H1 (cell line): Measurements from ENCODE around the gene TMEM223. TPM values are rescaled to one million over a fixed set of nuclear protein-coding genes. Genes with fewer than 3 reads are reported as not detected.

Experiments used
- CHD1 ChIP-seq: IDR thresholded peaks from 2 replicates; pipeline ENCODE4 v1.6.1; 2012; ENCODE audit warnings: low read depth, low read length, improper control_type of control experiment
- EP300 ChIP-seq, 2 experiments: IDR thresholded peaks; 1 replicate in 1 of 2; 2 replicates in 1 of 2; pipeline ENCODE4 v1.6.1; 2011 to 2012; ENCODE audit warnings: low read depth in 2 of 2, low read length in 2 of 2, mild to moderate bottlenecking in 2 of 2, borderline replicate concordance in 1 of 2, inconsistent platforms in 1 of 2, moderate library complexity in 1 of 2
- EZH2 ChIP-seq: fragments of 200-600 bp; sonication (generic); IDR thresholded peaks from 2 replicates; pipeline ENCODE4 v1.7.1; 2012; ENCODE audit warnings: low read depth, mild to moderate bottlenecking, moderate library complexity, low read length, inconsistent platforms; ENCODE audit not compliant: severe bottlenecking
- FOSL1 ChIP-seq: IDR thresholded peaks from 2 replicates; pipeline ENCODE4 v1.6.1; 2011; ENCODE audit warnings: mild to moderate bottlenecking, low read depth, low read length, moderate library complexity; ENCODE audit not compliant: insufficient read depth
- JUN ChIP-seq: IDR thresholded peaks from 2 replicates; pipeline ENCODE4 v1.6.1; 2011; ENCODE audit warnings: low read depth, mild to moderate bottlenecking, improper control_type of control experiment, low read length
- JUND ChIP-seq: IDR thresholded peaks from 2 replicates; pipeline ENCODE4 v1.6.1; 2011; ENCODE audit warnings: mild to moderate bottlenecking, improper control_type of control experiment, low read length
- KDM4A ChIP-seq: IDR thresholded peaks from one replicate; pipeline ENCODE4 v1.7.1; 2012; ENCODE audit warnings: low read depth, mild to moderate bottlenecking, moderate library complexity, low read length, inconsistent platforms; ENCODE audit not compliant: severe bottlenecking
- KDM5A ChIP-seq: fragments of 200-600 bp; IDR thresholded peaks from 2 replicates; pipeline ENCODE4 v1.7.1; 2012; ENCODE audit warnings: mild to moderate bottlenecking, low read length, inconsistent platforms, mixed read lengths
- POU5F1 ChIP-seq: IDR thresholded peaks from 2 replicates; pipeline ENCODE4 v1.6.1; 2011; ENCODE audit warnings: low read depth, mild to moderate bottlenecking, low read length, moderate library complexity
- RAD21 ChIP-seq, 2 experiments: IDR thresholded peaks in 1 of 2; conservative IDR thresholded peaks in 1 of 2; 2 replicates each; pipeline ENCODE4 v1.6.1; 2011; ENCODE audit warnings: low read depth in 2 of 2, low read length in 2 of 2, improper control_type of control experiment in 1 of 2, inconsistent platforms in 1 of 2, mild to moderate bottlenecking in 1 of 2, moderate library complexity in 1 of 2
- RBBP5 ChIP-seq: IDR thresholded peaks from 2 replicates; pipeline ENCODE4 v1.7.1; 2012; ENCODE audit warnings: low read depth, mild to moderate bottlenecking, inconsistent platforms, low read length, moderate library complexity, borderline replicate concordance
- SIN3A ChIP-seq, 2 experiments: IDR thresholded peaks in 1 of 2; conservative IDR thresholded peaks in 1 of 2; 2 replicates each; pipeline ENCODE4 v1.6.1; 2011 to 2012; ENCODE audit warnings: low read length in 2 of 2, improper control_type of control experiment in 1 of 2, low read depth in 1 of 2, mild to moderate bottlenecking in 1 of 2
- TAF1 ChIP-seq: IDR thresholded peaks from 2 replicates; pipeline ENCODE4 v1.6.1; 2011; ENCODE audit warnings: mild to moderate bottlenecking, low read depth, low read length
- TAF7 ChIP-seq: optimal IDR thresholded peaks from 2 replicates; pipeline ENCODE3; 2011; ENCODE audit warnings: low read depth, mild to moderate bottlenecking, inconsistent platforms, low read length, moderate library complexity, borderline replicate concordance
- TBP ChIP-seq: IDR thresholded peaks from 2 replicates; pipeline ENCODE4 v1.6.1; 2011; ENCODE audit warnings: low read depth, low read length, improper control_type of control experiment
- TCF12 ChIP-seq: IDR thresholded peaks from 2 replicates; pipeline ENCODE4 v1.6.1; 2011; ENCODE audit warnings: low read depth, mild to moderate bottlenecking, low read length
- YY1 ChIP-seq: IDR thresholded peaks from 2 replicates; pipeline ENCODE4 v1.6.1; 2011; ENCODE audit warnings: low read depth, mild to moderate bottlenecking, low read length
- polyA plus RNA-seq, 7 experiments: library from polyadenylated mRNA; depleted of rRNA in 3 of 7; stranded (reverse) in 5 of 7; unstranded in 2 of 7; fragments of >200 nt in 5 of 7; fragments of 200-250 nt in 2 of 7; gene quantifications; 1 replicate in 5 of 7; 2 replicates in 1 of 7; 4 replicates in 1 of 7; pipeline versions ENCODE4 v1.2.1 to v1.2.3, GENCODE V29; 2011 to 2013; ENCODE audit warnings: missing spikeins in 2 of 7, mixed read lengths in 2 of 7
- total RNA-seq: library from RNA; stranded (reverse); fragmentation: NEBNext Ultra II Directional; extraction: Animal tissue kit (Norgen Biotek cat#: 25700); gene quantifications from 2 replicates; pipeline ENCODE4 v1.2.1, GENCODE V29; 2021
- TF ChIP-seq, protein P1 (sequence below): IDR thresholded peaks from 2 replicates; pipeline ENCODE4 v1.6.1; 2012; ENCODE audit warnings: low read length, inconsistent platforms
- TF ChIP-seq, protein P2 (sequence below): IDR thresholded peaks from 2 replicates; pipeline ENCODE4 v1.6.1; 2012; ENCODE audit warnings: inconsistent platforms
- TF ChIP-seq, protein P3 (sequence below): IDR thresholded peaks from 2 replicates; pipeline ENCODE4 v1.6.1; 2012; ENCODE audit warnings: inconsistent platforms

The TMEM223 gene
- total and polyA plus RNA-seq, 2 of the 8 experiments (the other 6 are each of a cell fraction or from before 2014, with no cell fraction given): 22.9 to 64.1 TPM

DNA sequence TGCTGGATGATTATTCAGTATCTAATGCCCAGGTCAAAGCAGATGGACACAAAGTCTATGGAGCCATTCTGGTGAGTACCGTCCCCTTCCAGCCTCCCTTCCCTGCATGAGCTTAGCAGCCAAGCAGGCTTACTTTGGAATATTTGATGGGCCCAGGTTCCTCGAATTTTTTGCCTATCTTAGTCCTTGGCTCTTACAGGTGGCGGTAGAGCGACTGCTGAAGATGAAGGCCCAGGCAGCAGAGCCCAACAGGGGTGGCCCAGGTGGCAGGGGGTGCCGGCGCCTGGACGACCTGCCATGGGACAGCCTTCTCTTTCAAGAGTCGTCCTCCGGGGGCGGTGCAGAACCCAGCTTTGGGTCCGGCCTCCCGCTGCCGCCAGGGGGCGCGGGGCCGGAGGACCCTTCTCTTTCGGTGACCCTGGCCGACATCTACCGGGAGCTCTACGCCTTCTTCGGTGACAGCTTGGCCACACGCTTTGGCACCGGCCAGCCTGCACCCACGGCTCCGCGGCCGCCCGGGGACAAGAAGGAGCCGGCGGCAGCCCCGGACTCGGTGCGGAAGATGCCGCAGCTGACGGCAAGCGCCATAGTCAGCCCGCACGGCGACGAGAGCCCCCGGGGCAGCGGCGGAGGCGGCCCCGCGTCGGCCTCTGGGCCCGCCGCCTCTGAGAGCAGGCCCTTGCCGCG, 5.3 kb downstream of the TMEM223 start (continued):
- TF ChIP-seq SIN3A (conservative IDR thresholded peaks at IDR 0.05 in 1 of 2, IDR thresholded peaks at IDR 0.05 in 1 of 2; ENCODE audit: low read depth in 1 of 2, low read length in 2 of 2): peak; percentile 89 to 91; a peak in 3 of 4 replicates
- TF ChIP-seq KDM4A: no peak
- TF ChIP-seq EP300 (IDR thresholded peaks at IDR 0.05; ENCODE audit: borderline replicate concordance in 1 of 2, low read depth in 2 of 2, low read length in 2 of 2): 0 out of 3 replicates have a peak, but pooled peaks of 1 of the 2 experiments have one; percentile 6
- TF ChIP-seq RBBP5: peak; percentile 41; the same call in 1 of the 2 replicates
- TF ChIP-seq, protein P1, sequence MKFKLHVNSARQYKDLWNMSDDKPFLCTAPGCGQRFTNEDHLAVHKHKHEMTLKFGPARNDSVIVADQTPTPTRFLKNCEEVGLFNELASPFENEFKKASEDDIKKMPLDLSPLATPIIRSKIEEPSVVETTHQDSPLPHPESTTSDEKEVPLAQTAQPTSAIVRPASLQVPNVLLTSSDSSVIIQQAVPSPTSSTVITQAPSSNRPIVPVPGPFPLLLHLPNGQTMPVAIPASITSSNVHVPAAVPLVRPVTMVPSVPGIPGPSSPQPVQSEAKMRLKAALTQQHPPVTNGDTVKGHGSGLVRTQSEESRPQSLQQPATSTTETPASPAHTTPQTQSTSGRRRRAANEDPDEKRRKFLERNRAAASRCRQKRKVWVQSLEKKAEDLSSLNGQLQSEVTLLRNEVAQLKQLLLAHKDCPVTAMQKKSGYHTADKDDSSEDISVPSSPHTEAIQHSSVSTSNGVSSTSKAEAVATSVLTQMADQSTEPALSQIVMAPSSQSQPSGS: no peak
- no peak for TF ChIP-seq CHD1
- TF ChIP-seq TCF12: peak; percentile 74; the same call in 1 of the 2 replicates
- TF ChIP-seq YY1: peak; percentile 76
- no peak for TF ChIP-seq EZH2
- TF ChIP-seq, protein P2, sequence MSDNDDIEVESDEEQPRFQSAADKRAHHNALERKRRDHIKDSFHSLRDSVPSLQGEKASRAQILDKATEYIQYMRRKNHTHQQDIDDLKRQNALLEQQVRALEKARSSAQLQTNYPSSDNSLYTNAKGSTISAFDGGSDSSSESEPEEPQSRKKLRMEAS: peak; percentile 61
- peak; percentile 47; the same call in 1 of the 2 replicates for TF ChIP-seq JUND
- peak; percentile 48 to 60 for TF ChIP-seq RAD21 (IDR thresholded peaks at IDR 0.05 in 1 of 2, conservative IDR thresholded peaks at IDR 0.05 in 1 of 2; ENCODE audit: low read depth in 2 of 2, low read length in 2 of 2)
- peak; percentile 45; the same call in 1 of the 2 replicates for TF ChIP-seq TAF1
- TF ChIP-seq FOSL1: no peak
- no peak for TF ChIP-seq JUN
- peak; percentile 46; the same call in 1 of the 2 replicates for TF ChIP-seq TBP
- TF ChIP-seq POU5F1: no peak
- no peak for TF ChIP-seq KDM5A
- peak; percentile 92 for TF ChIP-seq TAF7
- TF ChIP-seq, protein P3, sequence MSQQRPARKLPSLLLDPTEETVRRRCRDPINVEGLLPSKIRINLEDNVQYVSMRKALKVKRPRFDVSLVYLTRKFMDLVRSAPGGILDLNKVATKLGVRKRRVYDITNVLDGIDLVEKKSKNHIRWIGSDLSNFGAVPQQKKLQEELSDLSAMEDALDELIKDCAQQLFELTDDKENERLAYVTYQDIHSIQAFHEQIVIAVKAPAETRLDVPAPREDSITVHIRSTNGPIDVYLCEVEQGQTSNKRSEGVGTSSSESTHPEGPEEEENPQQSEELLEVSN: 0 out of 2 replicates have a peak, but pooled peaks have one; percentile 10
- TF ChIP-seq, all 59 proteins: peak for 22
